CD4-positive, alpha-beta T cell treated with Interleukin-17A for 1 hour (primary cell): ENCODE results near the gene BMAL2.

Experiments
- DNase-seq: peaks from one replicate; pipeline ENCODE4 v3.0.0-alpha.2; 2020

BMAL2 gene

GRCh38 chr12:27330846-27331245, 1.8 kb upstream of the BMAL2 start:
- no peak for DNase-seq

- DNase-seq, result peak; percentile 19
These were observed 1.2 kb upstream of the BMAL2 start for GRCh38 chr12:27331291-27331926.

- no peak for DNase-seq
These were observed 710 bp upstream of the BMAL2 start for GRCh38 chr12:27331927-27332324.

GRCh38 chr12:27332407-27332713, 276 bp upstream of the BMAL2 start:
- DNase-seq, result no peak

GRCh38 chr12:27333403-27334009, 870 bp downstream of the BMAL2 start:
- DNase-seq, result peak; percentile 32

- DNase-seq, result no peak
These were observed 1.5 kb downstream of the BMAL2 start for GRCh38 chr12:27334042-27334720.

GRCh38 chr12:27334721-27335082, 2.1 kb downstream of the BMAL2 start:
- DNase-seq, result no peak

GRCh38 chr12:27335364-27336281, 3.0 kb downstream of the BMAL2 start:
- DNase-seq, result no peak

- no peak for DNase-seq
These were observed 3.6 kb downstream of the BMAL2 start for GRCh38 chr12:27336282-27336653.

GRCh38 chr12:27337376-27337775, 4.7 kb downstream of the BMAL2 start:
- no peak for DNase-seq

- no peak for DNase-seq
These were observed 5.8 kb downstream of the BMAL2 start for GRCh38 chr12:27338473-27338872.

GRCh38 chr12:27340971-27341370, 8.3 kb downstream of the BMAL2 start:
- no peak for DNase-seq

- no peak for DNase-seq
These were observed 9.9 kb downstream of the BMAL2 start for GRCh38 chr12:27342536-27342935.

GRCh38 chr12:27343255-27344000, 10.8 kb downstream of the BMAL2 start:
- DNase-seq, result no peak

- no peak for DNase-seq
These were observed 11.6 kb downstream of the BMAL2 start for GRCh38 chr12:27344246-27344645.

- no peak for DNase-seq
These were observed 12.1 kb downstream of the BMAL2 start for GRCh38 chr12:27344760-27345159.

GRCh38 chr12:27345376-27345775, 12.7 kb downstream of the BMAL2 start:
- no peak for DNase-seq

GRCh38 chr12:27347779-27348178, 15.1 kb downstream of the BMAL2 start:
- no peak for DNase-seq

- DNase-seq, result no peak
These were observed 18.8 kb downstream of the BMAL2 start for GRCh38 chr12:27351476-27351875.

GRCh38 chr12:27355486-27355885, 22.9 kb downstream of the BMAL2 start:
- DNase-seq, result no peak

GRCh38 chr12:27355979-27356378, 23.3 kb downstream of the BMAL2 start:
- no peak for DNase-seq

- no peak for DNase-seq
These were observed 27.1 kb downstream of the BMAL2 start for GRCh38 chr12:27359578-27360340.
